AG09319 (cell line): ENCODE results near the gene FMNL1.

Source experiments
- DNase-seq: peaks from one replicate; pipeline ENCODE4 v3.0.0-alpha.2; 2010; ENCODE audit warnings: low read depth; ENCODE audit errors: extremely low read depth
- TF ChIP-seq, protein P1 (sequence below): IDR thresholded peaks from 2 replicates; pipeline ENCODE4 v1.5.1; 2011; ENCODE audit warnings: low read depth, mild to moderate bottlenecking, inconsistent platforms, low read length, moderate library complexity

The FMNL1 gene

DNA sequence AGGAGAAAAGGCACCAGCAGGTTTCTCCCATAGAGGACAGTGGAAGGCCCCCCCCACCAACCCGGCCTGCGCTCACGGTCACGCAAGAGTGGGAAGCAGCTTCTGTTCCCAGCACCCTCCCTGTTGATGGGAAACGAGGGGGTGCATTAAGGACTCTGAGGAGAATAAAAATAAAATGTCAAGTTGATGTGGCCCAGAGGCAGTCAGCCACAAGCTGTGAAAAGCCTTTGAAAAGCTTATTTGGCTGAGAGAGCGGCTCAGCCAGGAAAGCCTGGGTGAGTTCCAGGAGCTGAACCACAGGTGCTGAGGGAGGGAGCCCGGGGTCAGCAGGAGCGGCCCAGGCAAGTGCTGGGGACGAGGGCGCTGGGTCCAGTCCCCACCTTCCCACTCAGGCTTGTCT, 67.1 kb downstream of the FMNL1 start:
- TF ChIP-seq, protein P1, sequence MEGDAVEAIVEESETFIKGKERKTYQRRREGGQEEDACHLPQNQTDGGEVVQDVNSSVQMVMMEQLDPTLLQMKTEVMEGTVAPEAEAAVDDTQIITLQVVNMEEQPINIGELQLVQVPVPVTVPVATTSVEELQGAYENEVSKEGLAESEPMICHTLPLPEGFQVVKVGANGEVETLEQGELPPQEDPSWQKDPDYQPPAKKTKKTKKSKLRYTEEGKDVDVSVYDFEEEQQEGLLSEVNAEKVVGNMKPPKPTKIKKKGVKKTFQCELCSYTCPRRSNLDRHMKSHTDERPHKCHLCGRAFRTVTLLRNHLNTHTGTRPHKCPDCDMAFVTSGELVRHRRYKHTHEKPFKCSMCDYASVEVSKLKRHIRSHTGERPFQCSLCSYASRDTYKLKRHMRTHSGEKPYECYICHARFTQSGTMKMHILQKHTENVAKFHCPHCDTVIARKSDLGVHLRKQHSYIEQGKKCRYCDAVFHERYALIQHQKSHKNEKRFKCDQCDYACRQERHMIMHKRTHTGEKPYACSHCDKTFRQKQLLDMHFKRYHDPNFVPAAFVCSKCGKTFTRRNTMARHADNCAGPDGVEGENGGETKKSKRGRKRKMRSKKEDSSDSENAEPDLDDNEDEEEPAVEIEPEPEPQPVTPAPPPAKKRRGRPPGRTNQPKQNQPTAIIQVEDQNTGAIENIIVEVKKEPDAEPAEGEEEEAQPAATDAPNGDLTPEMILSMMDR: no peak
- DNase-seq: no peak

DNA sequence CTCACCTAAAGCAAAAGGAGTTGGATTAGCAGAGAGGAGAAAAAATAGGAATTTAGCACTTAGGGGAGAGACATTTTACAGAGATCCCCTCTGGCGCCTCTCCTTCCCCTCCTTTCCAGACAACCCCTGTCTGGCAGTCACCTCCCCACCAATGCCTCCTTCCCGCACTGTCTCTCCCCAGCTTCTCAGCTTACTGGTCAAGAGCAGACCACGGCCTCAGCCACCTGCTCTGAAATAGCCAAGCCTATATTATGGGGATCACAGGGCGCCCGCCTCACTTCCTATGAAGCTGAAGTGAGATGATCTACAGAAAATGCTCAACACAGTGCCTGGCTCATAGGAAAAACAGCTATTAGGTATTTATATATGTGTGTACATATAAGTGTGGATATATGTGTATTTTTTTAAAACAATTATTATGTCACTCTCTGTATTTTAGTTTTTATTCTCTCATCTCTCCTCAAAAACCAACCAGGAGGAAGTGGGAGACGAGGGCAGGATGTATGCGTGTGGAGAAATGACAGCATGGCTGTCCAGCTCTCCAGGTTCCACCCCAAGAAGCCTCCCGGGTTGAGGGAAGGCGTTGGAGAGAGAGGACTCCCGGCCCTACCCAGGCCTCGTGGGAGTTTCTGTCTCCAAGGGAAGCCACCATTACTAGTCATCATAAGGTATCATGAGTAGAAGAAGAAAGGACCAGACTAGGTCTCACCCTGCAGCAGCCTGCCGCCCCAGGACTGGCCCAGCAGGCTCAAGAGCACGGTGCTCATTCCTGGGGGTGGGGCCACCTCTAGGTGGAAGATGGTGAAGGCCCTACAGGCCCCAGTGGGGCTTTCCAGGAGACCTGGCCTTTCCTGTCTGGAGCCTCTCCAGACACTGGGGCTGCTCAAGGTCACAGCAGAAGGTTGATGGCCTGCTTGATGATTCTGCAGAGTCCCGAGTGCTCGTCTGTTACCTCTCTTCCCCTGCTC, 67.9 kb downstream of the FMNL1 start:
- no peak for DNase-seq
- TF ChIP-seq, protein P1: no peak

DNA sequence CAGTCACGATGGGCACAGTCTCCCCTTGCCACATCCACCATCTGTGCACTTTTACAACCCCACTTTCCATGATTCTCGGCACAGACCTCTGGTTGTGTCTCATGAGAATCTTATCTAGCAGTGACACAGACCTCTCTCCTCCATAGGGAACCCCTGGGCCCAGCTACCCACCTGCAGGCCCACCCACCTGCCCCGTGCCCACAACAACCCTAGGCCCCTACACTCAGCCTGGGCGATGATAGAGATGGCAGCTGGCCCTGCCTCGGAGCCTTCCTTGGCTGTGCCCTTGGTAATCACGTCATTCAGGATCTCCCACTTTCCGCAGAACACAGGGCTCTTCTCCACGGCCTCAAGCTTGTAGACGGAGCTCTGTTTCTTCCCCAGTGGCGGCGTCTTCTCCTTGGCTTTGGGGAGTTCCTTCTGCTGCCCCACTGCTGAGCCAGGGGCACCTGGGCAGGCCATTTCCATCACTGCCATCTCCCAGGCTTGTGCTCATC, 68.6 kb downstream of the FMNL1 start:
- TF ChIP-seq, protein P1: no peak
- no peak for DNase-seq

DNA sequence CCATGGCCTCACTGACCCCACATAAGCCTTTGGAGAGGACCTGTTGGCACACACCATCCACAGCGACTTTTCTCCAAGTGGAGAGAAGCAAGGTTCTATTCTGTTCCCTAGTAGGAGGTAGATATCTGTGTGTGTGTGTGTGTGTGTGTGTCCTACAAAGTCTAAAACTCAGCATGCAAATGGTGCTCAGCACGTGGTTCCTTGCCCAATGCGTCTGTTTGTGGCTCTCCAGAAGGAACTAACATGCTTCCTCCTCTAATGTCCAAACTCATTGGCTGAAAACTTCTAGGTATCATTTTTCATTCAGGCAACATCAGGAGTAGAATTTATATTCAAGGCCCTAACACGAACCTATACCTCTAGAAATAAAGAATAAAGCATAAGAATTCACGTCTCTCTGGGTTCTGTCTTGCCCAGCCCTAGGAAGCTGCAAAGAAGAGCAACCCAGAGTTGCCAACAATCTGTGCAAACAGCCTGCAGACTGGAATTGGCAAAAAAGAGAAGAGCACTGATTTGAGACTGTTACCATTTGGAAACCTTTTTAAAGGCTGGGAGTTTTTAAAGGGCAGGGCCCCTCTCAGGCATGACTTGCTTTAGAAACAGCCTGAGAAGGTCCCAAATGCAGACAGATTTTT, 69.6 kb downstream of the FMNL1 start:
- DNase-seq: no peak
- TF ChIP-seq, protein P1: no peak

DNA sequence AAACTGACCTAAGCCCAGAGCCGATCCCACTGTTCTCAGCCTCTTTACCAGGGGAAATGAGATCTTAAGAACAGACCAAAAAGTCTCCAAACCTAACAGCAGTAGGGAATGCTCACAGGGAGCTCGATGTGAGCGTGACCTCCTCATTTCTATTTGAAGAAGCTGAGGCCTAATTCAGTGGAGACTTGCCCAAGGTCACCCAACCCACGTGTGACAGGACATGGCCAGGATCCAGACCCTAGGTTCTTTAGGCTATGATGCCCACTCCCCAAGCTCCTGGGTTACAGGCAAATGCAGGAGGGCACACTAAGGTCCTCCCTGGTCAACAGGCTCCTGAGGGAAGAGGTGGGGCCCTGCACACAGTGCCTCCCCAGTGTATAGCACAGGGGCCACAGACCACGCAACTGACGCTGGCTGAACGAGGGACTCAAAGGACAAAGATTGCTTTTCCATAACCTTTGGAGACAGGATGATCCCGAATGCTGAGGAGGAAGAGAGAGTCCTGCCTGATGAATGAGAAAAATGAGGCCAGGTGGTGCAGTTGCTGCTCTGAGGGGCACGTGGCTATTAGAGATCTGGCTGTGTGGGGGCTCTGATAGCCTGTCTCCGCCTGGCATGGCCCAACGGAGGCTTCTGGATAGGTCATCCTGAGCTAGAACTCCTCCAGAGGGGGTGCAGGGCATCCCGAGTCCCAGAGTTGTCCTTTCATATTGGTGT, 71.2 kb downstream of the FMNL1 start:
- TF ChIP-seq, protein P1: no peak
- no peak for DNase-seq

DNA sequence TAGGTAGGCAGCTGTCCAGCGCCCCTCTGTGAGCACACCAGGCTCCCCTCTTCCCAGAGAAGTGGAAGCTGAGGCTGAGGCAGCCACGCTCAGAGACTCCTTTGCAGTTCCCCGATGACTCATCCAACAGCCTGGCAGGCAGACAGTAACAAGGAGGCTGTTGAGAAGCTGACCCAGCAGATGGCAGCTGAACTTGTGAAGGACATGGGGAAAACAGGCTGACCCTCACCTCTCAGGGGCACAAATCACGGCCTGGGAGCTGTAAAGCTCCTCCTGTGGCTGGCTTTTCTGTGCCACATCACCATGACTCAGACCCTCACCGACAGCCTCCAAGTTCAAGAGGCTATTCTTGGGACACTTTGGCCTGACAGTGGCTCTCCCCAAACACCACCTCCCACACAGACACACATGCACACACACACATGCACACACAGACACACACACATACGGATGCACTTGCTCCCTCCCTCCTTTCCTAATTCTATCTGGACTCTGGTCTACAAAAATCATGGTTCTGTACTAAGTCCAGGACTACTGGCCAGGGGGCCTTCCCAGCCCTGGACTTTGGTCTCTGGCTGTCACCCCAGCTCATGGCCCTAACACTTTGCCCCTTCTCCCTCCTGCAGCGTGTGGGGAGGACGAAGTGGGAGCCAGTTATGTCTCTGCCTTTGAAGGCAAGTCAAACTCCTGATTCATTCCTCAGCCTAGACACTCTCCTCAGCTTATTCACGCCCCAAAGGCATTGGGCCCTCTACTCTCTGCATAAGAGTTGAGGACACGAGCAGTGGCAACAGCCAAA, 71.9 kb downstream of the FMNL1 start:
- DNase-seq: peak; percentile 70
- TF ChIP-seq, protein P1: peak; percentile 35
